HG03460 (cell line): ENCODE results near the gene SLC5A2.
"Not testable (repeated sequence)": the region's sequence is repeated elsewhere in the genome, so short reads cannot be mapped to it uniquely, and the experiment has no call there.

Source experiments
- ATAC-seq: cut with Tn5 transposase; IDR thresholded peaks from one replicate; pipeline ENCODE4 v1.9.1; 2021; ENCODE audit not compliant: unreplicated experiment

Gene SLC5A2

DNA sequence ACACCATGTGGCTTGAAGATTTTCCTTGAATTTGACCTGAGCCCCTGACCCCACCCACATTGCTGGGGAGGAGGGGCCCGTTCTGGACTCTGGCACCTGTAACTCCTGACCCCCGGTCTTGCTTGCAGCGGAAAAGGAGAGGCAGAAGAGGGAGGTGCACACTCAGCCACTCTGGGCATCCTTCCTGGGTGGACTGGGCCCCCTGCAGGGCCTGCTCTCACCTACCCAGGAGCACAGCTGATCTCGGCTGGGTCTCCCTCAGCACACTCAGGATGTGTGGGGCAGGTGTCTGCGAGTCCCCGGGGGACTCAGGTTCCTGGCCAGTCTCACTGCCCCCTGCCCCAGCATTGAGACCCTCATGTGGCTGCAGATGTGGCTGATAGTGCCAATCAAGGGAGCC, 40.8 kb downstream of the SLC5A2 start:
- not testable (repeated sequence) for ATAC-seq

GRCh38 chr16:31525113-31525512, 42.2 kb downstream of the SLC5A2 start:
- no peak for ATAC-seq

DNA sequence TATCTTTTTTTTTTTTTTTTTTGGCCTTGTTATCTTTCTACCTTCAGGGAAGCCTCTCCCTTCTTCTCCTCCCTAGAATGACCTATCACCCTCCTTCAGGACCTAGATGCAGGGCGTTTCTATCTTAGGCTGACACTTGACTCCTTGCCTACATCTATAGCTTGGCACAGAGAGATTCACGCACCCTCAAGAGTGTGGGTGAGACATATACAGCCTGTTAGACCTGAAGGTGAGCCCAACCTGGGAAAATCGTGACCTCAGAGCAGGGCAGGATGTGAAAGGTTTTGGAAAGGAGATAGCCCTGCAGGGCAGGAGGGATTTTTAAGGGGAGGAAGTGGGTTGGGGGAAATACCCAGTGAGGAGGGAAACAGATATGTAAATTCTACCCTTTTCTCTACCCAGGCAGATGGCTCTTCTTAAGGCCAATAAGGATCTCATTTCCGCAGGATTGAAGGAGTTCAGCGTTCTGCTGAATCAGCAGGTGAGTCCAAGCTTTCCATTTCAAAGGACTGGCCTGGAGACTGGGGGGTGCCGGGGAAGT, 44.9 kb downstream of the SLC5A2 start, which contains the start of gene AHSP:
TSS of gene AHSP (plus strand) at position 167 of the 541 bp plus-strand sequence. CDS start at position 407, 240 bp downstream.
- ATAC-seq, result no peak

DNA sequence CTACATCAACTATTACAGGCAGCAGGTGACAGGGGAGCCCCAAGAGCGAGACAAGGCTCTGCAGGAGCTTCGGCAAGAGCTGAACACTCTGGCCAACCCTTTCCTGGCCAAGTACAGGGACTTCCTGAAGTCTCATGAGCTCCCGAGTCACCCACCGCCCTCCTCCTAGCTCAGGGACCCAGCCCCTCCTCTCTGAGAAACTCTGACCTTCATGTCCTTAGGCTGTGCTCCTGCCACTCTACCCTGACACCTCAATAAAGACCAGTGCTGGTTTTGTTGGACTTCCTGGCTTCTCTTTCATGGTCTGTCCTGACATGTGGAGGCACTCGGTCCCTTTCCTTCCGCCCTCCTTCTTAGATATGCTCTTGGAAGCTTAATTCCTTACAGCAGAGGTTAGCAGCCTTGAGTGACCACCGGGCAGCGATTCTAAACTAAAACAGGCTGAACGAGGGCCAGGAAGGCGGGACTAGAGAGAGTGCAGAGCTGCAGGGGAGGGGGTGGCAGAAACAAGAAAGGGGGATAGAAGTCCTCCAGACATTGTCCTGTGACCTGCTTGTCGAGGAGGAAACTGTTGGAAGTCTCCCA, 45.7 kb downstream of the SLC5A2 start:
- ATAC-seq, result no peak

GRCh38 chr16:31529108-31529936, 46.4 kb downstream of the SLC5A2 start:
- ATAC-seq, result no peak

GRCh38 chr16:31529937-31530312, 47.0 kb downstream of the SLC5A2 start:
- no peak for ATAC-seq

DNA sequence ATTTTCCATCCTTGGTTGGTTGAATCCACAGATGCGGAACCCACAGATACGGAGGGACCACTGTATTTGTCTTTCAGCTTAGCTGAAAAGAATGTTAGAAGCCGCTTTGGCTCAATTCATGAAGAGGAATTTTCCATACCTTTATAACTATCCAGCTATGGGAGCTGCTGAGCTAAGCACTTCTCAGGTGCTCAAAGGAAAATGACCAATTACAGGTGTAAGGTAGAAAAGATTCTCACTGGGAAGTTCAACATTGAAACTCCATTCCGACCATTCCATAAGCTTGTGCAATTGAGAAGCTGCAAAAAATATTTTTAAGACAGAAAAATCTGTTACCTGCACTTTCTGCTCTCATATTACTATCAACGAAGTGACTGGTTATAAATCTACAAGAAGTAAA, 47.5 kb downstream of the SLC5A2 start:
- no peak for ATAC-seq

DNA sequence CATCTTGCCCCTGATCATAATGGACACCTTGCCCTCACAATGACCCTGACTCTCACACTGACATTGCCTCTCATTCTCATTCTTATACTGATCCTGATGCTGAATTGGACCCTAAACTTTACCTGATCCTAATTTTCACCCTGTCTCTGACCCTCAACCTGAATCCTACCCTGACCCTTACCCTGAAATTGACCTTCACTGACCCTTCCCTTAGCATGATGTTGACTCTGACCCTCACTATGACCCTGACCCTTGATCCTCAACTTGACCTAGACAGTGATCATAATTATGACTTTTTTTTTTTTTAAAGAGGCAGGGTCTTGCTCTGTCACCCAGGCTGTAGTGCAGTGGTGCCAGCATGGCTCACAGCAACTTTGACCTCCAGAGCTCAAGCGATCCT, 48.2 kb downstream of the SLC5A2 start:
- no peak for ATAC-seq

DNA sequence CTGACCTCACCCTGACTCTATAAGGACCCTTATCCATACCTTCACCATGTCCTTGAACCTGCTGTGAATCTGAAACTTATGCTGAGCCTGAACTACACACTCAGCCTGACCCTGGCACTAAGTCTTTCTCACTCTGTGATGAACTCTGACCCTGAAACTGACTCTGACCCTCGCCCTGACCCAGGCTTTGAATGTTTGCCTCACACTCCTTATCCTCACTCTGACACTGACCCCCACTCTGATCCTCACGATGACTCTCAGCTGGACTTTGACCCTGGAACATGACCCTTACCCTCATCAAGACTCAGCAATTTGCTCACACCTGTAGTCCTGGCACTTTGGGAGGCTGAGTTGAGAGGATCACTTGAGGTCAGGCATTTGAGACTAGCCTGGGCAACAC, 49.2 kb downstream of the SLC5A2 start:
- no peak for ATAC-seq

- no peak for ATAC-seq
Observed at GRCh38 chr16:31532896-31533295, 50.0 kb downstream of the SLC5A2 start.

- ATAC-seq, result no peak
Observed at GRCh38 chr16:31535737-31536136, 52.8 kb downstream of the SLC5A2 start.

DNA sequence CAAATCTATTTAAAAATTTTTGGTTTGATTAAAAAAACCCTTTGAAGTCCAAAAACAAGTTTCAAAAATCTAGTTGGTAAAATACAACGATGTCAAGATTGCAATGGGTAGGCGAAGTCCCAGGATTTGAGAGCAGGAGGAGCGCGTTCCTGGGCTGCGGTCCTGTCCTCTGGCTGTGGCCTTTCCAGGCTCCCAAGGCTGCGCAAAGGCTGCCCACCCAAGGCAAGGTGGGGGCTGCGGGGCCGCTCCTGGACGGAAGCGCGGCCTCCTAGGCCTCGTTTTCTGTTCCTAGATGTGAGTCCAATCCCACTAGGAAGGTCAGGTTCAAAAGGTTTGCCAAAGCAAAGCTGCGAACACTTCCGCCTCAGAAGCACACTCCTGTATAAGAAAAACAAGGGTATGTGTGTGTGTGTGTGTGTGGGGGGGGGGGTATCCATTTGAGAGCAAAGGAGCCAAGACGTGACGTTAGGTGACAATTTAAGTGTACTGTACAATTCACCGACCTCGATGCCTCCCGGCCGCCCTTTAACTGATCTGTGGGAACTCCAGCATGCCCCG, 54.0 kb downstream of the SLC5A2 start:
- no peak for ATAC-seq

GRCh38 chr16:31537362-31538242, 54.7 kb downstream of the SLC5A2 start:
- no peak for ATAC-seq

DNA sequence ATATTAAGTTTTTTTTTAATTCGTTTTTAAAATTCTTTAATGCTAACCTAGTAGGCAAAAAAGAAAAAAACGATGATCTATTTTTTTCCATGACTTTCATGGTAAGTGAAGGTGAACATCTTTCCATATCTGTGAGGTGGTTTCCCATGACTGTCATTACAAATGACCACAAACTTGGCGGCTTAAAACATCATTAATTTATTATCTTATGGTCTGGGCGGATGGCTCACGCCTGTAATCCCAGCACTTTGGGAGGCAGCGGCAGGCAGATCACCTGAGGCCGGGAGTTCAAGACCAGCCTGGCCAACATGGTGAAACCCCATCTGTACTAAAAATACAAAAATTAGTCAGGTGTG, 55.3 kb downstream of the SLC5A2 start:
- ATAC-seq, result not testable (repeated sequence)

GRCh38 chr16:31539762-31540161, 56.8 kb downstream of the SLC5A2 start:
- not testable (repeated sequence) for ATAC-seq
